SKM-1 (cell line): ENCODE measurements around the gene IMPDH1.

Experiments
- DNase-seq: peaks from one replicate; lab custom pipeline; 2025; ENCODE audit not compliant: unreplicated experiment; lab: John Stamatoyannopoulos, UW

IMPDH1 gene

GRCh38 chr7:128361411-128362379 lies 48.1 kb downstream of the IMPDH1 start, which contains the start of gene PRRT4:
Gene PRRT4, minus strand, starts transcription at chr7:128361690.
- DNase-seq = peak; percentile 53

DNA sequence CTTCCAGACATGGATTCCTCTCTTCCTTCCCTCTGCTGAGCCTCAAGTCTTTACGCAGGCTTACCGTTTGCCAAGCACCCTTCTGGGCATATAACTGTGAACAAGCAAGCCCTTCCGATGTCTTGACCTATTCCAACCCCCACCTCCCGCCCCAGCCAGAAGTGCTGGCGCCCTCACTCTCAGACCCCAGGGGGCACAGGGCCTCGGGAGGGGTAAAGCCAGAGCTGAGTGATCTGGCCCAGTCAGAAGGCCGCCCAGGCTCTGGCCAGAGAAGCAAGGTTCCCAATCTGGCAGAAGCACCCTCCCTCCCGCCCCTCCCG lies 49.5 kb downstream of the IMPDH1 start:
- DNase-seq = no peak

DNA sequence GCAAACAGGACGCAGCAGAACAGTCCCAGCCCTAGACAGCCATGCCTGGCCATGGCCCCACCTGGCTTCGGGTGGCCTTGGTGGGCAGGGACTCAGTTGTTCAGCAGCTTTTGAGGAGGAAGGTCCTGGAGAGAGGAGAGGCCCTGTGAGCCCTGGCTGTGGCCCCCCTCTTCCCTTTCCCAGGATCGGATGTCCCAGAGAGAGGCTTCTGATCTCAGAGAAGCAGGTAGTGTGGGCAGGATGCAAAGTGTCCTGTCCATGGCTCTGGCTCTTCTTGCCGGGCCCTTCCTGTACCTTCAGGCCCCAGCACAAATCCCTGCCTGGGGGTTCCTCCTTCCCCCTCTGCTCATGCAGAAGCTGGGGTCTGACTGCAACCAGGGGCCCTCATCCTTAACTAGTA lies 49.8 kb downstream of the IMPDH1 start:
- no peak for DNase-seq

- DNase-seq = no peak
Observed at GRCh38 chr7:128359336-128359735, 50.4 kb downstream of the IMPDH1 start.

GRCh38 chr7:128358233-128358632 lies 51.5 kb downstream of the IMPDH1 start:
- DNase-seq = peak; percentile 69

GRCh38 chr7:128357217-128357613 lies 52.6 kb downstream of the IMPDH1 start:
- no peak for DNase-seq

DNA sequence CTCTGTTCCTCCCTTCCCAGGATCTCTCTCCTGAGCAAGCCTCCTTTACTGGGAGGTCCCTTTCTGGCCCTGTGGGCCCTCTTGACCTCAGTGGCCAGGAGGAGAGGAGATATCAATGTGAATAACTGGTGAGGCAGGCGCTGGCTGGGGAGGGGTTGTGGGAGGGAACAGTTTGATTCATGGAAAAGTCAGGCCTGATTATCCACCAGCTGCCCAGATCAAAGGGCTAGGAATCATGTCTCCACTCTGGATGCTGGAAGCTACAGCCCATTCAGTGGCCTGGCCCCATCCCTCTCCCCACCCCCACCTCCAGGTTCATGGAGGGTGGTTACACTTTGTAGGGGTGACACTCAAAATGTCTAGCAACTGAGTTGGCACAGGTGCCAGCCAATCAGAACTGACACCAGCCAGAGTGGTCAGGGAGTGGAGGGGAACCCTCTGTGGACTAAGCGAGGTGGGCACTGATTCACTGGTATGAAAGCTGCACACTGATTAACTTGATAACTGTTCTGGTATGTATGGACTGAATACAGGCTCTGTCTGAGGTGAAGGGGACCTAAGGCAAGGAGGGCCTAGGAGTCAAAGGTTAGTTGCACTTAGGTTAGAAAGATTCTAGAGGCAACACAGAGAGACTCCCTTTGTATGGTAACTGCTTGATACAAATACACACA lies 53.1 kb downstream of the IMPDH1 start:
- DNase-seq = no peak

DNA sequence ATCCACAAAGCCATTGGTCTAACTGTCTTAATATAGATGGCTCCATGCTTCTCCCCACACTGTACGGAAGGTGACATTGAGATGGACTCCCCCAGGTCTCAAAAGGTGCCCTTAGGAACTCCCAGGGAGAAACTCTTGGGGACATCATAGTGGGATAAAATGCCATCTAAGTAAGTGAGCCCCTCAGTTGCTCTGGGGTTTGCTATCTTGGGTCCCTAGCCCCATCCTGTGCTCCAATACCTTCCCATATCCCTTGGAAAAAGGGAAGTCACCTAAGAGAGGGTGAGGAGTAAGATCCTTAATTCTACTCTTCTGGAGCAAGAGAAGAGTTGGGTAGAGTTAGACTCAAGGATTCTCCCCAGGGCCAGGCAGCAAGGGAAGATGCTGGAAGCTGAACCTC lies 56.2 kb downstream of the IMPDH1 start:
- no peak for DNase-seq

- DNase-seq = no peak
Observed at GRCh38 chr7:128353189-128353588, 56.6 kb downstream of the IMPDH1 start.

DNA sequence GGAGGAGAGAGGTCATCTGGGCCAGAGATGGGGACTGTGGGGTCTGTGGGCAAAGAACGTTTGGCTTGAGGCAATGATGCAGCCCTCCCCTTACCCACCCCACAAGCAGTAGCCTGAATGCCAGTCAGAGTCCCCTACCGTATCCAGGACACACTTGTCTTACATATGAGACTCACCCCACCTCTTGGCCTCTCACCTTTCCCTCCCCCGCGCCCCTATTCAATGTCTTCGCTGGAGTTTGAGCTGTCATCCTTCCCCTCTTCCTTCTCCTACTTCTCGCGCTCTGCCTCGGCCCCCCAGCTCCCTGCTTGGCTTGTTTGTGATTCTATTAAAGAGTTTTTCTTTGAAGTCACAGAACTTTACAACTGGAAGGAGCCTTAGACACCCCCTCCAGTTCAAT lies 57.1 kb downstream of the IMPDH1 start:
- DNase-seq = no peak

DNA sequence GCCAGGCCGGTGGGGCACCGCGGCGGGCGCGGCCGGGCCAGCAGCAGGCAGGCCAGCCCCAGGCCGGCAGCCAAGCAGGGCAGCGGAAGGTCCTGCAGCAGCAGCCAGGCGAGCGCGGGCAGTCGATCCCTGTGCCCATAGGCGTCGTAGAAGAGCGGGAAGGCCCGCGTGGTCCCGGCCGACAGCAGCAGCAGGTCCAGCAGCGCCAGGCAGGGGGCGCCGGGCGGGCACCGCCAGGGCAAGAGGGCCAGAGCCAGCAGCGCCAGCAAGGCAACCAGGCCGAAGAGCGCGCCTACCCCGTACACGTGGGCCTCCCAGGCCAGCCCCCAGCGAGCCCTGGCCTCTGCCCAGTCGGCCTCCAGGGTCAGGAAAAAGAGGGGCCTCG lies 57.6 kb downstream of the IMPDH1 start:
- no peak for DNase-seq

GRCh38 chr7:128351296-128352152 lies 58.3 kb downstream of the IMPDH1 start:
- no peak for DNase-seq

DNA sequence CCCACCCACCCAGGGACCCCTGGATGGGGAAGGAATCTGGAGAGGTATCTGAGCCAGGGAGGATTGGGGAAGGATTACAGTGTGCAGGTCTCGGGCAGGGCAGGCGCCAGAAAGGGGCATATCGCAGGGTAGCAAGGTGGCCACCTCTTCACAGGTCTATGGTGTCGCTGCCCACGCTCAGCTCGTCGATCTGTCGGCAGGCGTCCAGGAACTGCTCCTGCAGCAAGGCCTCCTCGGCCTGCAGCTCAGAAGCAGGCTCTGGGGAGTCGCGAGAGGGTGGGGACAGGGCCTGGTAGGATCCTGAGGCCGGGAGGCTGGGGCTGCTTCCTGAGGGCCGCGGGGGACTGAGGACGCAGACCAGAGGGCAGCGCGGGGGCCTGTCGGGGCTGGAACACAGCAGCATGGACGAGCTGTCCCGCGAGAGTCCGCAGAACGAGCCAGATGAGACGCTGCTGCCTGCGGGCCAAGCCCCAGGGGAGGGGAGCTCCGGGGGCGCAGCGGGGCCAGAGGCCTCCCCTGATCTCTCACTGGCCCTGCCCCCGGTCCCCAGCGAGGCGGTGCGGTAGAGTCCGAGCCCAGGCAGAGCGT lies 59.0 kb downstream of the IMPDH1 start:
- no peak for DNase-seq

DNA sequence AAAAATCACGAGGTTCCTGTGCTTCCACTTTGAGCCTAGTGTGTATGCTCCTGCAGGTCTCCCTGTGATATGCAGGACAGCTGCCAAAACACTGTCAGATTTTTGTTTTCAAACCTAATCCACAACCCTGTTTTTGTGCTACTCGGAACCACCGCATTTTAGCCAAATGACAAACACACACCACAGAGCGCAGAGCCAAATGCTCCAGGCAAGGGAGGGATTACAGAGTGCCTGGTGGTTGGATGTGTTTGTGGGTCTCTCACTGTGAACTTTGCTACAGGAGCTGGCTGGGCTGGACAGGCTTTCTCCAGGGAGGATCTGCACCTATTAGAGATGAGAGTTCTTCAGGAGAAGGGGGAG lies 60.3 kb downstream of the IMPDH1 start:
- no peak for DNase-seq

- peak; percentile 33 for DNase-seq
Observed at GRCh38 chr7:128347647-128348097, 62.1 kb downstream of the IMPDH1 start.

- no peak for DNase-seq
Observed at GRCh38 chr7:128344431-128344774, 65.4 kb downstream of the IMPDH1 start.

GRCh38 chr7:128343554-128344430 lies 66.0 kb downstream of the IMPDH1 start, which contains the start of gene RBM28:
Gene RBM28, minus strand, starts transcription at chr7:128343908. Its CDS starts 115 bp downstream, at chr7:128343793.
- DNase-seq = peak; percentile 85
